ENCODE results near the gene FSTL3.
A peak's percentile ranks its signal among the peaks of the same experiment; 100 is the strongest.
"Not testable (repeated sequence)": the region's sequence is repeated elsewhere in the genome, so short reads cannot be mapped to it uniquely, and the experiment has no call there.

The FSTL3 gene

GRCh38 chr19:676339-677105 is at the start of gene FSTL3:
Gene FSTL3 (plus strand): TSS chr19:676392. CDS start chr19:676424, 32 bp downstream.
- peak within 1 kb of the TSS; percentile 74 for H3K4me3 ChIP-seq (ENCODE audit: low read depth, low read length)
- no peak for DNase-seq (ENCODE audit: low read depth)

GRCh38 chr19:626566-626965 is 49.6 kb upstream of the FSTL3 start:
- not testable (repeated sequence) for H3K4me3 ChIP-seq (ENCODE audit: low read depth, low read length); DNase-seq (ENCODE audit: low read depth)

GRCh38 chr19:628168-628567 is 48.0 kb upstream of the FSTL3 start:
- H3K4me3 ChIP-seq (ENCODE audit: low read depth, low read length): no peak overlapping the region
- DNase-seq (ENCODE audit: low read depth): no peak

- DNase-seq (ENCODE audit: low read depth); H3K4me3 ChIP-seq (ENCODE audit: low read depth, low read length): not testable (repeated sequence)
These were observed 46.7 kb upstream of the FSTL3 start for GRCh38 chr19:629515-629914.

- DNase-seq (ENCODE audit: low read depth): no peak
- H3K4me3 ChIP-seq (ENCODE audit: low read depth, low read length): no peak overlapping the region
These were observed 46.1 kb upstream of the FSTL3 start for GRCh38 chr19:629961-630714.

- H3K4me3 ChIP-seq (ENCODE audit: low read depth, low read length): peak overlapping the region; percentile 91
These were observed 43.6 kb upstream of the FSTL3 start for GRCh38 chr19:632579-633067.

GRCh38 chr19:633068-633785 is 43.0 kb upstream of the FSTL3 start, which contains the start of gene POLRMT:
Gene POLRMT (minus strand): TSS chr19:633537. CDS start chr19:633512, 25 bp downstream.
- peak; percentile 91 for DNase-seq (ENCODE audit: low read depth)
- peak within 1 kb of the TSS; percentile 91 for H3K4me3 ChIP-seq (ENCODE audit: low read depth, low read length)

More at GRCh38 chr19:632579-633067, 43.6 kb upstream of the FSTL3 start:
- peak; percentile 24 for DNase-seq (ENCODE audit: low read depth)

GRCh38 chr19:633786-634639 is 42.2 kb upstream of the FSTL3 start:
- DNase-seq (ENCODE audit: low read depth): no peak
- peak overlapping the region; percentile 91 for H3K4me3 ChIP-seq (ENCODE audit: low read depth, low read length)

GRCh38 chr19:634975-635652 is 41.1 kb upstream of the FSTL3 start:
- DNase-seq (ENCODE audit: low read depth): no peak
- no peak overlapping the region for H3K4me3 ChIP-seq (ENCODE audit: low read depth, low read length)

GRCh38 chr19:638906-639252 is 37.3 kb upstream of the FSTL3 start:
- H3K4me3 ChIP-seq (ENCODE audit: low read depth, low read length): peak overlapping the region; percentile 48
- DNase-seq (ENCODE audit: low read depth): no peak

- DNase-seq (ENCODE audit: low read depth): peak; percentile 55
- H3K4me3 ChIP-seq (ENCODE audit: low read depth, low read length): peak within 1 kb of the TSS; percentile 48
These were observed 36.7 kb upstream of the FSTL3 start, which contains the start of gene FGF22 for GRCh38 chr19:639253-640160. Gene FGF22 (plus strand): TSS chr19:639879. CDS start chr19:639926, 47 bp downstream.

- no peak for DNase-seq (ENCODE audit: low read depth)
- peak overlapping the region; percentile 33 for H3K4me3 ChIP-seq (ENCODE audit: low read depth, low read length)
These were observed 36.0 kb upstream of the FSTL3 start for GRCh38 chr19:640161-640558.

- no peak overlapping the region for H3K4me3 ChIP-seq (ENCODE audit: low read depth, low read length)
- no peak for DNase-seq (ENCODE audit: low read depth)
These were observed 35.5 kb upstream of the FSTL3 start for GRCh38 chr19:640606-641189.

- H3K4me3 ChIP-seq (ENCODE audit: low read depth, low read length): no peak overlapping the region
- DNase-seq (ENCODE audit: low read depth): no peak
These were observed 34.5 kb upstream of the FSTL3 start for GRCh38 chr19:641702-642101.

- no peak overlapping the region for H3K4me3 ChIP-seq (ENCODE audit: low read depth, low read length)
- no peak for DNase-seq (ENCODE audit: low read depth)
These were observed 33.1 kb upstream of the FSTL3 start for GRCh38 chr19:642767-643727.

- H3K4me3 ChIP-seq (ENCODE audit: low read depth, low read length): no peak overlapping the region
- no peak for DNase-seq (ENCODE audit: low read depth)
These were observed 32.5 kb upstream of the FSTL3 start for GRCh38 chr19:643736-644135.

Data from skeletal muscle cell (primary cell).